H1 (cell line): ENCODE results near the gene DHRS1. TPM values are rescaled to one million over a fixed set of nuclear protein-coding genes. Genes with fewer than 3 reads are reported as not detected.

Source experiments
- CTCF ChIA-PET: fragments of 300-600 bp; sonication (Branson Sonifier 250); formaldehyde crosslinking; loops from one replicate; lab custom pipeline; 2021; ENCODE audit not compliant: partially characterized antibody; lab: Charles Lee
- POLR2A ChIA-PET: fragments of 300-600 bp; sonication (Branson Sonifier 250); formaldehyde crosslinking; loops from one replicate; lab custom pipeline; 2021; ENCODE audit warnings: inconsistent platforms; ENCODE audit not compliant: partially characterized antibody; lab: Charles Lee
- DNase-seq, 2 experiments: peaks; one replicate each; pipeline versions ENCODE4 v3.0.0 to v3.0.0-alpha.2; 2010 to 2022; ENCODE audit warnings: low spot score in 2 of 2, low read depth in 1 of 2, mixed read lengths in 1 of 2
- FAIRE-seq: peaks from 2 replicates; lab custom pipeline; 2011; peaks lifted over from hg19 to GRCh38; lab: Jason Lieb, UNC
- H2AFZ ChIP-seq: 2 replicates; pipeline ENCODE4 v1.8.1; 2012; ENCODE audit warnings: low read length, inconsistent platforms
- H2AK5ac ChIP-seq: 2 replicates; pipeline ENCODE4 v1.6.1; 2013; ENCODE audit warnings: low read depth, low read length
- H2BK120ac ChIP-seq: replicated peaks from 2 replicates; pipeline ENCODE3; 2013; ENCODE audit warnings: low read depth, low read length, inconsistent platforms
- H2BK12ac ChIP-seq: 2 replicates; pipeline ENCODE4 v1.6.1; 2013; ENCODE audit warnings: low read depth, low read length
- H2BK15ac ChIP-seq: 2 replicates; pipeline ENCODE4 v1.6.1; 2013; ENCODE audit warnings: low read length
- H2BK20ac ChIP-seq: 2 replicates; pipeline ENCODE4 v1.6.1; 2013; ENCODE audit warnings: low read length
- H2BK5ac ChIP-seq: 2 replicates; pipeline ENCODE4 v1.6.1; 2013; ENCODE audit warnings: low read depth, low read length
- H3K14ac ChIP-seq: 2 replicates; pipeline ENCODE4 v1.6.1; 2013; ENCODE audit warnings: inconsistent platforms; ENCODE audit not compliant: insufficient read length
- H3K18ac ChIP-seq: 2 replicates; pipeline ENCODE4 v1.6.1; 2013; ENCODE audit warnings: low read length; ENCODE audit errors: extremely low read depth
- H3K23ac ChIP-seq: 2 replicates; pipeline ENCODE4 v1.6.1; 2013; ENCODE audit warnings: inconsistent platforms; ENCODE audit not compliant: insufficient read length
- H3K23me2 ChIP-seq: 2 replicates; pipeline ENCODE4 v1.6.1; 2013; ENCODE audit warnings: low read depth, low read length
- H3K27ac ChIP-seq: 2 replicates; pipeline ENCODE4 v1.6.1; 2011; ENCODE audit warnings: low read depth, low read length, inconsistent platforms
- H3K27me3 ChIP-seq, 4 experiments: replicated peaks in 1 of 4; 1 replicate in 1 of 4; 2 replicates in 3 of 4; pipeline versions ENCODE4 v1.6.1 to v1.8.1; 2011 to 2013; ENCODE audit warnings: low read length in 3 of 4, mild to moderate bottlenecking in 3 of 4, inconsistent platforms in 2 of 4, mixed read lengths in 2 of 4, moderate library complexity in 1 of 4; ENCODE audit not compliant: control insufficient read depth in 3 of 4, insufficient read depth in 3 of 4; ENCODE audit errors: extremely low read depth in 1 of 4
- H3K36me3 ChIP-seq, 4 experiments: 2 replicates each; pipeline versions ENCODE4 v1.6.1 to v1.8.1; 2011 to 2013; ENCODE audit warnings: mild to moderate bottlenecking in 4 of 4, low read length in 3 of 4, moderate library complexity in 2 of 4, control low read depth in 1 of 4, inconsistent platforms in 1 of 4; ENCODE audit not compliant: insufficient read depth in 4 of 4, control insufficient read depth in 2 of 4
- H3K4ac ChIP-seq: replicated peaks from 2 replicates; pipeline ENCODE3; 2013; ENCODE audit warnings: low read length, low read depth, mixed read lengths, inconsistent platforms; ENCODE audit not compliant: insufficient read length
- H3K4me1 ChIP-seq, 4 experiments: replicated peaks in 1 of 4; 1 replicate in 1 of 4; 2 replicates in 3 of 4; pipeline versions ENCODE4 v1.6.1 to v1.8.1; 2011 to 2013; ENCODE audit warnings: low read length in 3 of 4, inconsistent platforms in 2 of 4, mixed read lengths in 1 of 4; ENCODE audit not compliant: insufficient read depth in 4 of 4, control insufficient read depth in 3 of 4
- H3K4me2 ChIP-seq, 2 experiments: 2 replicates each; pipeline versions ENCODE4 v1.6.1 to v1.8.1; 2011 to 2013; ENCODE audit warnings: low read depth in 2 of 2, low read length in 2 of 2, control low read depth in 1 of 2, inconsistent platforms in 1 of 2, mild to moderate bottlenecking in 1 of 2; ENCODE audit not compliant: insufficient read depth in 1 of 2
- H3K4me3 ChIP-seq, 4 experiments: fragments of 200-600, 300-600 bp in 1 of 4; sonication (generic), shearing (Covaris generic), sonication (Bioruptor Twin) in 1 of 4; 2 replicates each; pipeline versions ENCODE4 v1.5.1 to v1.8.1; 2011 to 2016; ENCODE audit warnings: low read length in 4 of 4, low read depth in 3 of 4, control low read depth in 2 of 4, inconsistent platforms in 2 of 4, mild to moderate bottlenecking in 2 of 4, mixed read lengths in 1 of 4, moderate library complexity in 1 of 4; ENCODE audit not compliant: insufficient read depth in 2 of 4; ENCODE audit errors: extremely low read depth in 1 of 4
- H3K56ac ChIP-seq: replicated peaks from 2 replicates; pipeline ENCODE3; 2013; ENCODE audit warnings: low read depth, mild to moderate bottlenecking, mixed read lengths, low read length, inconsistent platforms; ENCODE audit not compliant: insufficient read length
- H3K79me1 ChIP-seq: 2 replicates; pipeline ENCODE4 v1.6.1; 2013; ENCODE audit warnings: low read depth, low read length, control low read depth
- H3K79me2 ChIP-seq, 2 experiments: 2 replicates each; pipeline versions ENCODE4 v1.6.1 to v1.8.1; 2012 to 2013; ENCODE audit warnings: low read length in 2 of 2, mild to moderate bottlenecking in 2 of 2, inconsistent platforms in 1 of 2; ENCODE audit not compliant: insufficient read depth in 2 of 2, control insufficient read depth in 1 of 2
- H3K9ac ChIP-seq, 4 experiments: replicated peaks in 1 of 4; 1 replicate in 1 of 4; 2 replicates in 3 of 4; pipeline versions ENCODE4 v1.6.1 to v1.8.1; 2011 to 2013; ENCODE audit warnings: low read depth in 3 of 4, low read length in 3 of 4, control low read depth in 2 of 4, mild to moderate bottlenecking in 2 of 4, moderate library complexity in 2 of 4, inconsistent platforms in 1 of 4; ENCODE audit errors: extremely low read depth in 1 of 4
- H3K9me3 ChIP-seq, 2 experiments: 2 replicates each; pipeline versions ENCODE4 v1.6.1 to v1.8.1; 2012 to 2013; ENCODE audit warnings: mild to moderate bottlenecking in 2 of 2, moderate library complexity in 2 of 2, control low read depth in 1 of 2, inconsistent platforms in 1 of 2, low read depth in 1 of 2, low read length in 1 of 2, mixed read lengths in 1 of 2; ENCODE audit not compliant: insufficient read depth in 2 of 2
- H4K20me1 ChIP-seq, 2 experiments: replicated peaks in 1 of 2; 2 replicates each; pipeline versions ENCODE3 to v1.8.1; 2011 to 2013; ENCODE audit warnings: inconsistent platforms in 2 of 2, low read length in 2 of 2, mild to moderate bottlenecking in 1 of 2; ENCODE audit not compliant: insufficient read depth in 2 of 2, control insufficient read depth in 1 of 2
- H4K5ac ChIP-seq: 2 replicates; pipeline ENCODE4 v1.6.1; 2013; ENCODE audit warnings: low read length, low read depth, mixed read lengths, inconsistent platforms; ENCODE audit not compliant: insufficient read length
- H4K8ac ChIP-seq: 2 replicates; pipeline ENCODE4 v1.8.0; 2013; ENCODE audit warnings: mild to moderate bottlenecking, moderate library complexity, low read length, inconsistent platforms; ENCODE audit not compliant: insufficient read depth; ENCODE audit errors: extremely low read depth
- H4K91ac ChIP-seq: replicated peaks from 2 replicates; pipeline ENCODE3; 2013; ENCODE audit warnings: low read length, mixed read lengths, inconsistent platforms; ENCODE audit not compliant: insufficient read length
- ATF3 ChIP-seq: IDR thresholded peaks from 2 replicates; pipeline ENCODE4 v1.6.1; 2011; ENCODE audit warnings: low read depth, mild to moderate bottlenecking, low read length; ENCODE audit not compliant: insufficient read depth
- BACH1 ChIP-seq: IDR thresholded peaks from 2 replicates; pipeline ENCODE4 v1.6.1; 2012; ENCODE audit warnings: low read length, improper control_type of control experiment
- BRCA1 ChIP-seq: IDR thresholded peaks from 2 replicates; pipeline ENCODE4 v1.6.1; 2012; ENCODE audit warnings: low read depth, low read length, improper control_type of control experiment
- CBX5 ChIP-seq: fragments of 300-800, 300-1000 bp; sonication (generic); IDR thresholded peaks from 2 replicates; pipeline ENCODE4 v1.7.1; 2016; ENCODE audit warnings: antibody characterized with exemption, low read length, low read depth
- E2F6 ChIP-seq: IDR thresholded peaks from 2 replicates; pipeline ENCODE4 v1.6.1; 2012; ENCODE audit warnings: inconsistent platforms
- GABPA ChIP-seq: IDR thresholded peaks from 2 replicates; pipeline ENCODE4 v1.6.1; 2011; ENCODE audit warnings: mild to moderate bottlenecking, low read length, moderate library complexity, borderline replicate concordance; ENCODE audit not compliant: insufficient read depth
- GTF2F1 ChIP-seq: IDR thresholded peaks from 2 replicates; pipeline ENCODE4 v1.6.1; 2012; ENCODE audit warnings: low read depth, low read length, improper control_type of control experiment, borderline replicate concordance
- MAX ChIP-seq: IDR thresholded peaks from 2 replicates; pipeline ENCODE4 v1.6.1; 2012; ENCODE audit warnings: inconsistent platforms
- POLR2A ChIP-seq, 2 experiments: IDR thresholded peaks; 1 replicate in 1 of 2; 2 replicates in 1 of 2; pipeline ENCODE4 v1.6.1; 2011; ENCODE audit warnings: low read depth in 2 of 2, low read length in 2 of 2, mild to moderate bottlenecking in 2 of 2; ENCODE audit errors: control extremely low read depth in 1 of 2
- RXRA ChIP-seq: IDR thresholded peaks from 2 replicates; pipeline ENCODE4 v1.6.1; 2011; ENCODE audit warnings: low read depth, mild to moderate bottlenecking, low read length, moderate library complexity; ENCODE audit not compliant: insufficient read depth
- SAP30 ChIP-seq: fragments of 300-600 bp; sonication (generic); IDR thresholded peaks from 2 replicates; pipeline ENCODE4 v1.7.1; 2012; ENCODE audit warnings: low read length, moderate library complexity, mild to moderate bottlenecking, inconsistent platforms; ENCODE audit not compliant: insufficient read depth, insufficient replicate concordance
- SUZ12 ChIP-seq: fragments of 200-600 bp; sonication (generic); IDR thresholded peaks from 2 replicates; pipeline ENCODE4 v1.6.1; 2012; ENCODE audit warnings: mild to moderate bottlenecking, inconsistent platforms, low read length, moderate library complexity, mixed read lengths
- TCF12 ChIP-seq: IDR thresholded peaks from 2 replicates; pipeline ENCODE4 v1.6.1; 2011; ENCODE audit warnings: low read depth, mild to moderate bottlenecking, low read length
- WGBS, 2 experiments: shearing (Covaris generic) in 1 of 2; methylation state at CpG; one replicate each; pipeline versions ENCODE4 v1.1.6 to v1.1.7; 2013 to 2015; ENCODE audit warnings: low lambda C conversion rate in 2 of 2, mixed read lengths in 2 of 2, inconsistent platforms in 1 of 2, low coverage in 1 of 2, missing lambda C conversion rate in 1 of 2; ENCODE audit not compliant: insufficient replicate concordance in 2 of 2, insufficient coverage in 1 of 2, insufficient read length in 1 of 2; ENCODE audit errors: extremely low coverage in 1 of 2, missing lambda C conversion rate in 1 of 2; 5-methylcytosine and 5-hydroxymethylcytosine counted together
- polyA plus RNA-seq, 7 experiments: library from polyadenylated mRNA; depleted of rRNA in 3 of 7; stranded (reverse) in 5 of 7; unstranded in 2 of 7; fragments of >200 nt in 5 of 7; fragments of 200-250 nt in 2 of 7; gene quantifications; 1 replicate in 5 of 7; 2 replicates in 1 of 7; 4 replicates in 1 of 7; pipeline versions ENCODE4 v1.2.1 to v1.2.3, GENCODE V29; 2011 to 2013; ENCODE audit warnings: missing spikeins in 2 of 7, mixed read lengths in 2 of 7
- total RNA-seq: library from RNA; stranded (reverse); fragmentation: NEBNext Ultra II Directional; extraction: Animal tissue kit (Norgen Biotek cat#: 25700); gene quantifications from 2 replicates; pipeline ENCODE4 v1.2.1, GENCODE V29; 2021

DHRS1 gene
- total and polyA plus RNA-seq, 2 of the 8 experiments (the other 6 are each of a cell fraction or from before 2014, with no cell fraction given), result 8.8 to 31.7 TPM

GRCh38 chr14:24324024-24324423 lies 24.4 kb upstream of the DHRS1 start:
- Histone ChIP-seq H4K5ac (no peak overlapping the region), H3K79me2 (no peaks in the 10 kb centered on the region), H2AK5ac (no peak overlapping the region), H2AFZ (no peak overlapping the region), H3K27ac (no peak overlapping the region), H2BK120ac (no peak overlapping the region), H3K14ac (no peak overlapping the region), H3K18ac (no peak overlapping the region), H3K9ac (no peak overlapping the region), H3K9me3 (no peaks in the 10 kb centered on the region), H3K27me3 (peaks cover 0 to 29% (median 13%) of the 10 kb centered on the region in 4 experiments; a peak in 6 of 7 replicates), H3K4me3 (no peak overlapping the region), H4K91ac (no peak overlapping the region), H2BK20ac (no peak overlapping the region), H3K4me2 (no peak overlapping the region), H3K4me1 (no peaks in the 10 kb centered on the region), H3K56ac (no peak overlapping the region), H3K36me3 (no peaks in the 10 kb centered on the region), H3K4ac (no peak overlapping the region), H3K23me2 (no peaks in the 10 kb centered on the region; the same call in 1 of the 2 replicates), H2BK15ac (no peak overlapping the region), H2BK12ac (0 out of 2 replicates have a peak overlapping the region, but pooled peaks have one; percentile 27), H2BK5ac (no peak overlapping the region), H4K20me1 (no peaks in the 10 kb centered on the region), H3K23ac (no peak overlapping the region), H3K79me1 (no peaks in the 10 kb centered on the region), H4K8ac (no peak overlapping the region)
- 79% methylated on average over 6 of the region's 6 CpGs; no CpG with 5 or more reads in 1 of the 2 experiments for WGBS, 2 experiments
- FAIRE-seq (no peak), DNase-seq (no peak)
- POLR2A ChIA-PET, result interaction anchor here (0.6 kb wide), 1 partner anchor 85 kb away, joined by 3 read pairs; no protein-coding TSS in a partner anchor
- CTCF ChIA-PET, result interaction anchor here (0.6 to 27.8 kb wide), 6 partner anchors 8 to 103 kb away, joined by 3 to 664 read pairs (median 16); partner anchors contain the start of genes CBLN3, CIDEB, KHNYN and TINF2
- no peak for TF ChIP-seq MAX
- no peak for TF ChIP-seq CBX5
- no peak for TF ChIP-seq E2F6
- no peak for TF ChIP-seq SAP30
- TF ChIP-seq GTF2F1, result no peak
- TF ChIP-seq ATF3, result no peak
- no peak for TF ChIP-seq TCF12
- no peak for TF ChIP-seq POLR2A (IDR thresholded peaks at IDR 0.05; ENCODE audit: control extremely low read depth in 1 of 2, low read depth in 2 of 2, low read length in 2 of 2)
- no peak for TF ChIP-seq GABPA
- TF ChIP-seq RXRA, result no peak
- no peak for TF ChIP-seq BRCA1
- TF ChIP-seq SUZ12, result no peak
- no peak for TF ChIP-seq BACH1
